PC-3 (cell line): ENCODE results near the gene PLIN4. TPM values are rescaled to one million over a fixed set of nuclear protein-coding genes. Genes with fewer than 3 reads are reported as not detected.

Experiments used
- ATAC-seq: fragments of 200-7000 bp; cut with Tn5 transposase; 2 replicates; pipeline ENCODE4 v1.9.1; 2020; ENCODE audit warnings: mild to moderate bottlenecking, moderate library complexity
- BruUV-seq: library from RNA; stranded (reverse); fragments of 400-500 nt; replicated peaks from 2 replicates; lab custom pipeline; 2021; lab: Mats Ljungman, UMichigan
- CTCF ChIA-PET: fragments of 300-600 bp; sonication (Branson Sonifier 250); formaldehyde crosslinking; loops from one replicate; lab custom pipeline; 2022; ENCODE audit warnings: antibody characterized with exemption; lab: Charles Lee
- POLR2A ChIA-PET: fragments of 300-600 bp; sonication (Branson Sonifier 250); formaldehyde crosslinking; loops from one replicate; lab custom pipeline; 2022; ENCODE audit warnings: antibody characterized with exemption; ENCODE audit not compliant: unreplicated experiment; lab: Charles Lee
- DNase-seq: peaks from one replicate; pipeline ENCODE4 v3.0.0-alpha.2; 2015
- H2AFZ ChIP-seq: fragments of 300-600 bp; sonication (generic); 2 replicates; pipeline ENCODE4 v1.6.0; 2016; ENCODE audit warnings: antibody characterized with exemption, low read length
- H3F3A ChIP-seq: fragments of 300-600 bp; sonication (generic); one replicate; pipeline ENCODE4 v1.6.0; 2017; ENCODE audit warnings: antibody characterized with exemption, low read length, control low read depth, mild to moderate bottlenecking; ENCODE audit not compliant: unreplicated experiment
- H3K27ac ChIP-seq: fragments of 300-600 bp; sonication (generic); 2 replicates; pipeline ENCODE4 v1.5.1; 2016; ENCODE audit warnings: mild to moderate bottlenecking, low read length
- H3K27me3 ChIP-seq: fragments of 300-600 bp; sonication (generic); 2 replicates; pipeline ENCODE4 v1.6.1; 2016; ENCODE audit warnings: low read length, mixed read lengths
- H3K36me3 ChIP-seq: fragments of 300-600 bp; sonication (generic); 2 replicates; pipeline ENCODE4 v1.6.1; 2016; ENCODE audit warnings: low read depth, mixed run types, low read length, mixed read lengths
- H3K4me1 ChIP-seq: fragments of 300-600 bp; sonication (generic); 2 replicates; pipeline ENCODE4 v1.5.1; 2016; ENCODE audit warnings: low read length; ENCODE audit not compliant: insufficient read depth
- H3K4me2 ChIP-seq: fragments of 300-600 bp; sonication (generic); 2 replicates; pipeline ENCODE4 v1.6.0; 2016; ENCODE audit warnings: low read length
- H3K4me3 ChIP-seq: fragments of 300-600 bp; sonication (generic); 2 replicates; pipeline ENCODE4 v1.5.1; 2016; ENCODE audit warnings: mild to moderate bottlenecking, low read length, mixed read lengths
- H3K79me2 ChIP-seq: fragments of 300-600 bp; sonication (generic); 2 replicates; pipeline ENCODE4 v1.6.1; 2017; ENCODE audit warnings: low read length, mixed read lengths
- H3K9ac ChIP-seq: fragments of 300-600 bp; sonication (generic); 2 replicates; pipeline ENCODE4 v1.6.0; 2016; ENCODE audit warnings: mild to moderate bottlenecking, low read length
- H3K9me2 ChIP-seq: fragments of 300-600 bp; sonication (generic); replicated peaks from 2 replicates; pipeline ENCODE4 v1.6.1; 2016; ENCODE audit warnings: mixed run types, low read length, mixed read lengths
- H3K9me3 ChIP-seq: fragments of 300-600 bp; sonication (generic); 2 replicates; pipeline ENCODE4 v1.6.1; 2016; ENCODE audit warnings: low read length, mixed read lengths
- H4K20me1 ChIP-seq: fragments of 300-600 bp; sonication (generic); 2 replicates; pipeline ENCODE4 v1.6.1; 2016; ENCODE audit warnings: low read length, mixed read lengths
- CTCF ChIP-seq: fragments of 300-600 bp; sonication (generic); conservative IDR thresholded peaks from 2 replicates; pipeline ENCODE4 v1.5.1; 2017; ENCODE audit warnings: antibody characterized with exemption, low read depth, mild to moderate bottlenecking, low read length
- EZH2 ChIP-seq: fragments of 300-600 bp; sonication (generic); IDR thresholded peaks from one replicate; pipeline ENCODE4 v1.6.1; 2017; ENCODE audit warnings: antibody characterized with exemption, mild to moderate bottlenecking, low read length; ENCODE audit not compliant: unreplicated experiment
- EZH2phosphoT487 ChIP-seq: fragments of 300-600 bp; sonication (generic); IDR thresholded peaks from 2 replicates; pipeline ENCODE4 v1.6.1; 2018; ENCODE audit warnings: mild to moderate bottlenecking, antibody characterized with exemption, low read length, borderline replicate concordance
- intact Hi-C: fragments of 100-400 bp; cut with micrococcal nuclease; formaldehyde crosslinking; loops from 2 replicates; pipeline ENCODE4 v1.9.0; 2023
- total RNA-seq: library from RNA; depleted of rRNA; stranded (reverse); fragments of >200 nt; gene quantifications from 2 replicates; pipeline ENCODE4 v1.2.3, GENCODE V29; 2014

Gene PLIN4
- total RNA-seq, 1 experiment from 2014 or later: 9.1 TPM

- Histone ChIP-seq H3K9me3 (no peaks in the 10 kb centered on the region), H3F3A (no peaks in the 10 kb centered on the region), H3K27ac (no peak overlapping the region), H3K9ac (no peak overlapping the region), H4K20me1 (no peaks in the 10 kb centered on the region), H3K27me3 (no peaks in the 10 kb centered on the region), H3K4me2 (no peak overlapping the region), H3K4me3 (no peak overlapping the region), H3K9me2 (no peaks in the 10 kb centered on the region), H3K4me1 (no peaks in the 10 kb centered on the region), H2AFZ (no peak overlapping the region), H3K79me2 (no peaks in the 10 kb centered on the region), H3K36me3 (peaks cover 28% of the 10 kb centered on the region)
- peak; percentile 87 for ATAC-seq
- ChIA-PET CTCF (interaction anchor here (0.5 kb wide), 1 partner anchor 10 kb away, joined by 10 read pairs; no protein-coding TSS in a partner anchor), POLR2A (no interaction called here)
- no peak for DNase-seq
- TF ChIP-seq EZH2 (no peak), CTCF (peak; percentile 46), EZH2phosphoT487 (no peak)
- BruUV-seq: no TSS peak
- intact Hi-C loops: no loop called here
These were observed 22.8 kb downstream of the PLIN4 start for GRCh38 chr19:4495471-4495870.

- no peak for ATAC-seq
- ChIA-PET POLR2A (no interaction called here), CTCF (no interaction called here)
- no peak for DNase-seq
- H2AFZ ChIP-seq: no peak overlapping the region
- H3K9me3 ChIP-seq: no peaks in the 10 kb centered on the region
- no peaks in the 10 kb centered on the region for H3F3A ChIP-seq
- no peaks in the 10 kb centered on the region for H3K4me1 ChIP-seq
- no peak overlapping the region for H3K27ac ChIP-seq
- no peaks in the 10 kb centered on the region for H3K79me2 ChIP-seq
- peaks cover 28% of the 10 kb centered on the region for H3K36me3 ChIP-seq
- intact Hi-C loops: no loop called here
- no peaks in the 10 kb centered on the region for H3K27me3 ChIP-seq
- no peak overlapping the region for H3K4me2 ChIP-seq
- no peak overlapping the region for H3K9ac ChIP-seq
- H3K4me3 ChIP-seq: no peak overlapping the region
- H4K20me1 ChIP-seq: no peaks in the 10 kb centered on the region
- BruUV-seq: no TSS peak
- H3K9me2 ChIP-seq: no peaks in the 10 kb centered on the region
- no peak for TF ChIP-seq EZH2
- no peak for TF ChIP-seq CTCF
These were observed 23.6 kb downstream of the PLIN4 start for GRCh38 chr19:4494691-4495064.

- ATAC-seq (no peak), DNase-seq (no peak)
- Histone ChIP-seq H3K27ac (no peak overlapping the region), H3K9ac (no peak overlapping the region), H3K4me1 (no peaks in the 10 kb centered on the region), H3K9me2 (no peaks in the 10 kb centered on the region), H3K27me3 (no peaks in the 10 kb centered on the region), H3K9me3 (no peaks in the 10 kb centered on the region), H3K4me2 (no peak overlapping the region), H3K4me3 (no peak overlapping the region), H3K79me2 (no peaks in the 10 kb centered on the region), H3F3A (no peaks in the 10 kb centered on the region), H3K36me3 (peaks cover 28% of the 10 kb centered on the region), H2AFZ (no peak overlapping the region), H4K20me1 (no peaks in the 10 kb centered on the region)
- CTCF ChIA-PET: no interaction called here
- intact Hi-C loops: no loop called here
- POLR2A ChIA-PET: no interaction called here
- no peak for TF ChIP-seq CTCF
- TF ChIP-seq EZH2: no peak
- TF ChIP-seq EZH2phosphoT487: no peak
- BruUV-seq: no TSS peak
These were observed 24.2 kb downstream of the PLIN4 start for GRCh38 chr19:4493929-4494690.
